ENCODE measurements around the gene HDAC7.

DNA sequence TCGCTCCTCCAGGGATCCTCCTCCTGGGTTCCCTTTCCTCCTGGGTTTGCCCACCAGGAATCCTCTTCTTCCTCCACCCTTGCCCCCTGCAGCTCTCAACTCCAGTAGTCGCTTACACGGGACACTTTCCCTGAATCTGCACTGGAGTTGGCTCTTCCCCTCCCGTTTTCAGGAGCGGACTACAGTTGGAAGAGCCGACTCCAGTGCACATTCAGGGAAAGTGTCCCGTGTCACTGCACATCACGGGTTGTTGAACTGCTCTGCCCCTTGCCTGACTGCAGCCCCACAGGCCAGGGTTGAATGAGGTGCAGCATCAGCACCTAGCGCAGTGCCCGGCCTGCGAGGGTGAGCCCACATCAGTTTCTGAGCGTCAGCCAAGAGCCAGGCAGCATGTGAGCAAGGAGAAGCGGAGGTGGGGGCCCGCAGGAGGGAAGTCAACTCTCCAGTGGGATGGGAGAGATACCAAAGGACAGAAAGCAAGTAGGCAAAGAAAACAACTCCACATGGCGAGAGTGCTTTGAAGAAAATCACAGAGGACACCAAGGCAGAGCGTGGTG, 74.1 kb downstream of the HDAC7 start:
- TF ChIP-seq CTCF (conservative IDR thresholded peaks at IDR 0.05; ENCODE audit: low read length) (no peak), EZH2phosphoT487 (IDR thresholded peaks at IDR 0.05; ENCODE audit: borderline replicate concordance) (no peak)
